Measurements from ENCODE around the gene PJA2. TPM values are rescaled to one million over a fixed set of nuclear protein-coding genes. Genes with fewer than 3 reads are reported as not detected.

PJA2 gene
- total and polyA plus RNA-seq, 2 of the 8 experiments (the other 6 are each of a cell fraction or from before 2014, with no cell fraction given), result 15.3 to 47.7 TPM

DNA sequence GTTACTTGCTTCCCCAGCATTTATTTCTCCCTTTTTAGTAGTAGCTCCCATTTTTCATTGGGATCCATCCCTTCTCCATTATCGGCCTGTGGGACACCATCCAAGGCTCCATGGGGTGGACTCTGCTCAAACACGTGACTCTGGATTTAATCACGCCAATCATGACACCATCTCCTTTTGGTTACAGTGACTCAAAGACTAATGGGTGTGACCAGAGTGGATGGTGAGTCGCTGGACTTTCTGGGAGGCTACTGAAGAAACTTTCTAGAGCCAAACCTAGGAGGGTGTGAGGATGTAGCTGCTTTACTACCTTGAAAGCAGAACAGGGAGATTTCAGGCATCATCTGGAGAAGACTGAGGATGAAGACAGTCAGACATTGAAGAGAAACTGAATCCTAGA, 93.1 kb downstream of the PJA2 start:
- H3K79me1 ChIP-seq (ENCODE audit: low read depth, low read length), result no peaks in the 10 kb centered on the region
- FAIRE-seq (no peak), DNase-seq (ENCODE audit: low read depth in 1 of 2, low spot score in 2 of 2) (no peak)
- no peak overlapping the region for H3K14ac ChIP-seq (ENCODE audit: insufficient read length)
- no peak overlapping the region for H4K5ac ChIP-seq (ENCODE audit: insufficient read length, low read depth, low read length)
- H2BK120ac ChIP-seq (replicated peaks; ENCODE audit: low read depth, low read length), result no peak overlapping the region
- H2BK20ac ChIP-seq (ENCODE audit: low read length), result no peak overlapping the region
- H3K27me3 ChIP-seq (replicated peaks in 1 of 4; ENCODE audit: control insufficient read depth in 3 of 4, extremely low read depth in 1 of 4, insufficient read depth in 3 of 4, low read length in 3 of 4), result no peaks in the 10 kb centered on the region
- ChIA-PET POLR2A (ENCODE audit: partially characterized antibody) (no interaction called here), CTCF (ENCODE audit: partially characterized antibody) (interaction anchor here (0.8 to 2.4 kb wide), 5 partner anchors 10 to 795 kb away, joined by 3 to 5 read pairs (median 3); no protein-coding TSS in a partner anchor)
- H4K91ac ChIP-seq (replicated peaks; ENCODE audit: insufficient read length, low read length), result no peak overlapping the region
- no peak overlapping the region for H4K8ac ChIP-seq (ENCODE audit: extremely low read depth, insufficient read depth, low read length)
- no peak overlapping the region for H2BK12ac ChIP-seq (ENCODE audit: low read depth, low read length)
- no peak overlapping the region for H2AK5ac ChIP-seq (ENCODE audit: low read depth, low read length)
- no peak overlapping the region for H3K4me3 ChIP-seq (ENCODE audit: extremely low read depth in 1 of 4, insufficient read depth in 2 of 4, low read depth in 3 of 4, low read length in 4 of 4)
- no peak overlapping the region for H3K27ac ChIP-seq (ENCODE audit: low read depth, low read length)
- H2BK5ac ChIP-seq (ENCODE audit: low read depth, low read length), result no peak overlapping the region
- no peak overlapping the region for H3K56ac ChIP-seq (replicated peaks; ENCODE audit: insufficient read length, low read depth, low read length)
- no peak overlapping the region for H3K4ac ChIP-seq (replicated peaks; ENCODE audit: insufficient read length, low read depth, low read length)
- H3K4me2 ChIP-seq (ENCODE audit: insufficient read depth in 1 of 2, low read depth in 2 of 2, low read length in 2 of 2), result no peak overlapping the region
- H3K79me2 ChIP-seq (ENCODE audit: control insufficient read depth in 1 of 2, insufficient read depth in 2 of 2, low read length in 2 of 2), result no peaks in the 10 kb centered on the region
- no peaks in the 10 kb centered on the region for H3K23me2 ChIP-seq (ENCODE audit: low read depth, low read length)
- H3K18ac ChIP-seq (ENCODE audit: extremely low read depth, low read length), result no peak overlapping the region
- H3K36me3 ChIP-seq (ENCODE audit: control insufficient read depth in 2 of 4, insufficient read depth in 4 of 4, low read length in 3 of 4), result no peaks in the 10 kb centered on the region; a peak in 1 of 8 replicates
- H2AFZ ChIP-seq (ENCODE audit: low read length), result no peak overlapping the region
- H3K23ac ChIP-seq (ENCODE audit: insufficient read length), result no peak overlapping the region
- no peaks in the 10 kb centered on the region for H3K4me1 ChIP-seq (replicated peaks in 1 of 4; ENCODE audit: control insufficient read depth in 3 of 4, insufficient read depth in 4 of 4, low read length in 3 of 4)
- no peaks in the 10 kb centered on the region for H3K9me3 ChIP-seq (ENCODE audit: insufficient read depth in 2 of 2, low read depth in 1 of 2, low read length in 1 of 2)
- no peak overlapping the region for H2BK15ac ChIP-seq (ENCODE audit: low read length)
- no peaks in the 10 kb centered on the region for H4K20me1 ChIP-seq (replicated peaks in 1 of 2; ENCODE audit: control insufficient read depth in 1 of 2, insufficient read depth in 2 of 2, low read length in 2 of 2)
- H3K9ac ChIP-seq (replicated peaks in 1 of 4; ENCODE audit: extremely low read depth in 1 of 4, low read depth in 3 of 4, low read length in 3 of 4), result no peak overlapping the region
- 86% methylated on average over 4 of the region's 4 CpGs; no CpG with 5 or more reads in 1 of the 2 experiments for WGBS, 2 experiments (ENCODE audit: extremely low coverage in 1 of 2, insufficient coverage in 1 of 2, insufficient read length in 1 of 2, insufficient replicate concordance in 2 of 2, low coverage in 1 of 2, low lambda C conversion rate in 2 of 2, missing lambda C conversion rate in 1 of 2)
- TF ChIP-seq, protein P1, sequence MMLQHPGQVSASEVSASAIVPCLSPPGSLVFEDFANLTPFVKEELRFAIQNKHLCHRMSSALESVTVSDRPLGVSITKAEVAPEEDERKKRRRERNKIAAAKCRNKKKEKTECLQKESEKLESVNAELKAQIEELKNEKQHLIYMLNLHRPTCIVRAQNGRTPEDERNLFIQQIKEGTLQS (IDR thresholded peaks at IDR 0.05; ENCODE audit: insufficient read depth, low read depth, low read length), result no peak
- TF ChIP-seq CTBP2 (IDR thresholded peaks at IDR 0.05; ENCODE audit: borderline replicate concordance, insufficient read depth, insufficient read length, low read length) (no peak), JUN (IDR thresholded peaks at IDR 0.05; ENCODE audit: low read depth, low read length) (no peak), GABPA (IDR thresholded peaks at IDR 0.05; ENCODE audit: borderline replicate concordance, insufficient read depth, low read length) (no peak), ZNF274 (IDR thresholded peaks at IDR 0.05; ENCODE audit: borderline replicate concordance, extremely low read depth, low read length) (no peak), BCL11A (IDR thresholded peaks at IDR 0.05; ENCODE audit: low read depth in 2 of 2, low read length in 2 of 2) (no peak), TAF7 (optimal IDR thresholded peaks at IDR 0.05; ENCODE audit: borderline replicate concordance, low read depth, low read length) (no peak)
- TF ChIP-seq, protein P2, sequence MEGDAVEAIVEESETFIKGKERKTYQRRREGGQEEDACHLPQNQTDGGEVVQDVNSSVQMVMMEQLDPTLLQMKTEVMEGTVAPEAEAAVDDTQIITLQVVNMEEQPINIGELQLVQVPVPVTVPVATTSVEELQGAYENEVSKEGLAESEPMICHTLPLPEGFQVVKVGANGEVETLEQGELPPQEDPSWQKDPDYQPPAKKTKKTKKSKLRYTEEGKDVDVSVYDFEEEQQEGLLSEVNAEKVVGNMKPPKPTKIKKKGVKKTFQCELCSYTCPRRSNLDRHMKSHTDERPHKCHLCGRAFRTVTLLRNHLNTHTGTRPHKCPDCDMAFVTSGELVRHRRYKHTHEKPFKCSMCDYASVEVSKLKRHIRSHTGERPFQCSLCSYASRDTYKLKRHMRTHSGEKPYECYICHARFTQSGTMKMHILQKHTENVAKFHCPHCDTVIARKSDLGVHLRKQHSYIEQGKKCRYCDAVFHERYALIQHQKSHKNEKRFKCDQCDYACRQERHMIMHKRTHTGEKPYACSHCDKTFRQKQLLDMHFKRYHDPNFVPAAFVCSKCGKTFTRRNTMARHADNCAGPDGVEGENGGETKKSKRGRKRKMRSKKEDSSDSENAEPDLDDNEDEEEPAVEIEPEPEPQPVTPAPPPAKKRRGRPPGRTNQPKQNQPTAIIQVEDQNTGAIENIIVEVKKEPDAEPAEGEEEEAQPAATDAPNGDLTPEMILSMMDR (IDR thresholded peaks at IDR 0.05; ENCODE audit: control extremely low read depth in 1 of 3, insufficient read depth in 1 of 3, low read depth in 1 of 3, low read length in 3 of 3), result no peak

Data from H1 (cell line).